ENCODE measurements around the gene MCM8.

The MCM8 gene

DNA sequence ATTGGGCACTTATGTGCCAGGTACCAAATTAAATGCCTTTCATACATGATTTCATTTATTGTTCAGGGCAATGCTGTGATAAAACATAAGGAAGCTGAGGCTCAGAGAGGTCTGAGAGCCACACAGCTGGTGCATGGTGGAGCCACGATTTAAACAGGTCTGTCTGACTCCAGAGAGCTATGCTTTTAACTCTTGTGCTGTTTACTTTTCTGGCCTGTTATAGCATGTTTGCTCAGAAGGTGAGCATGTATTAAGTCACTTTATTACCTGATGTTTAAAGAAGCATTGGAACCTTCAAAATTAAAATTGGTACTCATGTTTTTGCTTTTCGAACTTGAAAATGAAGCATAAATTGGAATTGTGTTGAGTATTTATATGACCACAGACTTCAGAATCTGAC, 26.8 kb downstream of the MCM8 start:
- no peak overlapping the region for H2AFZ ChIP-seq (ENCODE audit: low read length)
- no peak overlapping the region for H3K14ac ChIP-seq (ENCODE audit: low read length)
- no peak overlapping the region for H3K18ac ChIP-seq (ENCODE audit: low read length)
- peaks cover 37 to 96% of the 10 kb centered on the region in 2 donors for H3K36me3 ChIP-seq (replicated peaks in 1 of 2; ENCODE audit: control insufficient read depth in 2 of 2, insufficient read depth in 2 of 2, low read length in 2 of 2)
- no peaks in the 10 kb centered on the region for H3K9me3 ChIP-seq (replicated peaks in 1 of 2; ENCODE audit: control insufficient read depth in 2 of 2, insufficient read depth in 1 of 2, low read depth in 1 of 2, low read length in 2 of 2)
- no peak overlapping the region for H3K4ac ChIP-seq (ENCODE audit: low read length)
- no peaks in the 10 kb centered on the region for H3K27me3 ChIP-seq (ENCODE audit: control insufficient read depth in 3 of 3, insufficient read depth in 3 of 3, low read depth in 1 of 3, low read length in 3 of 3)
- no CpG with 5 or more reads among the region's 2 CpGs for WGBS, 2 donors (ENCODE audit: extremely low coverage in 2 of 2, insufficient read length in 2 of 2, insufficient replicate concordance in 1 of 2)
- no peak overlapping the region for H2BK5ac ChIP-seq (ENCODE audit: low read length)
- peaks cover 3% of the 10 kb centered on the region for H3K79me1 ChIP-seq (ENCODE audit: low read depth, low read length)
- H3K4me2 ChIP-seq (ENCODE audit: insufficient read depth, low read length, poor library complexity, severe bottlenecking), result no peak overlapping the region
- no peak overlapping the region for H3K23ac ChIP-seq (ENCODE audit: low read depth, low read length, poor library complexity)
- no peak overlapping the region for H2BK120ac ChIP-seq (ENCODE audit: low read depth, low read length)
- H3K4me3 ChIP-seq (ENCODE audit: low read length in 2 of 2), result no peak overlapping the region
- H3K9ac ChIP-seq (ENCODE audit: low read depth, low read length, poor library complexity), result no peak overlapping the region
- no peak overlapping the region for H4K91ac ChIP-seq (ENCODE audit: low read depth, low read length, poor library complexity)
- no peak overlapping the region for H3K27ac ChIP-seq (replicated peaks; ENCODE audit: low read length)
- no peak overlapping the region for H4K8ac ChIP-seq (ENCODE audit: low read depth, low read length)
- H2AK5ac ChIP-seq (ENCODE audit: low read depth, low read length), result no peak overlapping the region
- no peak for DNase-seq (ENCODE audit: low spot score)
- H2BK15ac ChIP-seq (ENCODE audit: low read length), result no peak overlapping the region
- H3K4me1 ChIP-seq (ENCODE audit: control insufficient read depth in 2 of 2, insufficient read depth in 1 of 2, low read depth in 1 of 2, low read length in 2 of 2), result no peaks in the 10 kb centered on the region
- H2BK12ac ChIP-seq (ENCODE audit: low read length), result no peak overlapping the region

DNA sequence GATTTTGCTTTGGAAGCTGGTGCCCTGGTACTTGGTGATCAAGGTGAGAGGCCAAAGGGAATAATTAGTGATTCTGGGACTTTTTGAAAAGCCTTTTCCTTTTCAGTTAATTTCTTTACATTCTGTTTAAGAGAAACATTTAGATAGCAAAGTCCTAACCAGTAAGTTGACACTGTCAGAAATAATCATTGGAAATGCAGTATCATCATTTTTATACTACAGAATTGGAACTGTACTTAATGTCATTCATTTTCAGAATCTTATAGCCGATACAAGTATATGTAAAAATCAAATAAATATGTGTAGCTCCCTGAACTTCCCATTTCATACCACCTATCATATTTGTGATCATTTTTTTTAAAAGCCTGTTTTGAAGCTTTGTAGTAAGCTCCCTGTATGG, 27.5 kb downstream of the MCM8 start:
- Histone ChIP-seq H3K9ac (ENCODE audit: low read depth, low read length, poor library complexity) (no peak overlapping the region), H3K18ac (ENCODE audit: low read length) (no peak overlapping the region), H3K4ac (ENCODE audit: low read length) (no peak overlapping the region), H3K4me3 (ENCODE audit: low read length in 2 of 2) (no peak overlapping the region), H4K8ac (ENCODE audit: low read depth, low read length) (no peak overlapping the region), H3K36me3 (replicated peaks in 1 of 2; ENCODE audit: control insufficient read depth in 2 of 2, insufficient read depth in 2 of 2, low read length in 2 of 2) (peaks cover 35 to 96% of the 10 kb centered on the region in 2 donors), H3K14ac (ENCODE audit: low read length) (no peak overlapping the region), H2BK15ac (ENCODE audit: low read length) (no peak overlapping the region), H3K23ac (ENCODE audit: low read depth, low read length, poor library complexity) (no peak overlapping the region), H2BK12ac (ENCODE audit: low read length) (no peak overlapping the region), H3K4me1 (ENCODE audit: control insufficient read depth in 2 of 2, insufficient read depth in 1 of 2, low read depth in 1 of 2, low read length in 2 of 2) (no peaks in the 10 kb centered on the region), H3K27ac (replicated peaks; ENCODE audit: low read length) (no peak overlapping the region), H3K4me2 (ENCODE audit: insufficient read depth, low read length, poor library complexity, severe bottlenecking) (no peak overlapping the region), H3K79me1 (ENCODE audit: low read depth, low read length) (peaks cover 3% of the 10 kb centered on the region), H3K27me3 (ENCODE audit: control insufficient read depth in 3 of 3, insufficient read depth in 3 of 3, low read depth in 1 of 3, low read length in 3 of 3) (no peaks in the 10 kb centered on the region), H4K91ac (ENCODE audit: low read depth, low read length, poor library complexity) (no peak overlapping the region), H2BK120ac (ENCODE audit: low read depth, low read length) (no peak overlapping the region), H2AFZ (ENCODE audit: low read length) (no peak overlapping the region), H3K9me3 (replicated peaks in 1 of 2; ENCODE audit: control insufficient read depth in 2 of 2, insufficient read depth in 1 of 2, low read depth in 1 of 2, low read length in 2 of 2) (no peaks in the 10 kb centered on the region), H2AK5ac (ENCODE audit: low read depth, low read length) (no peak overlapping the region), H2BK5ac (ENCODE audit: low read length) (no peak overlapping the region)
- DNase-seq (ENCODE audit: low spot score), result no peak
- WGBS, 2 donors (ENCODE audit: extremely low coverage in 2 of 2, insufficient read length in 2 of 2, insufficient replicate concordance in 1 of 2), result no CpG with 5 or more reads among the region's 1 CpG

DNA sequence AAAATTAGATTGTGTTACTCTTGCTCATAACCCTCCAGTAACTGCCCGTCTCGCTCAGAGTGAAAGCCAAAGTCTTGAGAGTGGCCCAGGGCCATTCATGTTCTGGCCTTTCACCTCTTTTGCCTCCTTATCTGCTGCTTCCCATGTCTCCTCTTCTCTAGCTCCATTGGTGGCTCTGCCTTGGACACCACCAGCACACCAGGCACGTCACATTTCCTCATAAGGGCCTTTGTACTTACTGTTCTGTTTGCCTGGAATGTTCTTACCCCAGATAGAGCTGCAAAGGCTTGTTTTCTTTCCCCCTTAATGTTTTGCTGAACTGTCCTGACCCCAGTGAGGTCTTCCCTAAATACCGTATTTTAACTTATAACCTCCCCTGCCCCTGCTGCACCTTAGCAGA, 29.3 kb downstream of the MCM8 start:
- Histone ChIP-seq H3K14ac (ENCODE audit: low read length) (no peak overlapping the region), H2AFZ (ENCODE audit: low read length) (no peak overlapping the region), H2BK120ac (ENCODE audit: low read depth, low read length) (no peak overlapping the region), H3K27me3 (ENCODE audit: control insufficient read depth in 3 of 3, insufficient read depth in 3 of 3, low read depth in 1 of 3, low read length in 3 of 3) (no peaks in the 10 kb centered on the region), H3K9me3 (replicated peaks in 1 of 2; ENCODE audit: control insufficient read depth in 2 of 2, insufficient read depth in 1 of 2, low read depth in 1 of 2, low read length in 2 of 2) (no peaks in the 10 kb centered on the region), H3K4ac (ENCODE audit: low read length) (no peak overlapping the region), H3K23ac (ENCODE audit: low read depth, low read length, poor library complexity) (no peak overlapping the region), H3K4me2 (ENCODE audit: insufficient read depth, low read length, poor library complexity, severe bottlenecking) (no peak overlapping the region), H3K36me3 (replicated peaks in 1 of 2; ENCODE audit: control insufficient read depth in 2 of 2, insufficient read depth in 2 of 2, low read length in 2 of 2) (peaks cover 23 to 97% of the 10 kb centered on the region in 2 donors), H3K79me1 (ENCODE audit: low read depth, low read length) (peaks cover 3% of the 10 kb centered on the region), H4K91ac (ENCODE audit: low read depth, low read length, poor library complexity) (no peak overlapping the region), H2BK5ac (ENCODE audit: low read length) (no peak overlapping the region), H3K27ac (replicated peaks; ENCODE audit: low read length) (no peak overlapping the region), H3K18ac (ENCODE audit: low read length) (no peak overlapping the region), H3K4me1 (ENCODE audit: control insufficient read depth in 2 of 2, insufficient read depth in 1 of 2, low read depth in 1 of 2, low read length in 2 of 2) (no peaks in the 10 kb centered on the region), H2BK15ac (ENCODE audit: low read length) (no peak overlapping the region), H4K8ac (ENCODE audit: low read depth, low read length) (no peak overlapping the region), H2AK5ac (ENCODE audit: low read depth, low read length) (no peak overlapping the region), H2BK12ac (ENCODE audit: low read length) (no peak overlapping the region), H3K9ac (ENCODE audit: low read depth, low read length, poor library complexity) (no peak overlapping the region), H3K4me3 (ENCODE audit: low read length in 2 of 2) (no peak overlapping the region)
- no CpG with 5 or more reads among the region's 4 CpGs for WGBS, 2 donors (ENCODE audit: extremely low coverage in 2 of 2, insufficient read length in 2 of 2, insufficient replicate concordance in 1 of 2)
- no peak for DNase-seq (ENCODE audit: low spot score)

DNA sequence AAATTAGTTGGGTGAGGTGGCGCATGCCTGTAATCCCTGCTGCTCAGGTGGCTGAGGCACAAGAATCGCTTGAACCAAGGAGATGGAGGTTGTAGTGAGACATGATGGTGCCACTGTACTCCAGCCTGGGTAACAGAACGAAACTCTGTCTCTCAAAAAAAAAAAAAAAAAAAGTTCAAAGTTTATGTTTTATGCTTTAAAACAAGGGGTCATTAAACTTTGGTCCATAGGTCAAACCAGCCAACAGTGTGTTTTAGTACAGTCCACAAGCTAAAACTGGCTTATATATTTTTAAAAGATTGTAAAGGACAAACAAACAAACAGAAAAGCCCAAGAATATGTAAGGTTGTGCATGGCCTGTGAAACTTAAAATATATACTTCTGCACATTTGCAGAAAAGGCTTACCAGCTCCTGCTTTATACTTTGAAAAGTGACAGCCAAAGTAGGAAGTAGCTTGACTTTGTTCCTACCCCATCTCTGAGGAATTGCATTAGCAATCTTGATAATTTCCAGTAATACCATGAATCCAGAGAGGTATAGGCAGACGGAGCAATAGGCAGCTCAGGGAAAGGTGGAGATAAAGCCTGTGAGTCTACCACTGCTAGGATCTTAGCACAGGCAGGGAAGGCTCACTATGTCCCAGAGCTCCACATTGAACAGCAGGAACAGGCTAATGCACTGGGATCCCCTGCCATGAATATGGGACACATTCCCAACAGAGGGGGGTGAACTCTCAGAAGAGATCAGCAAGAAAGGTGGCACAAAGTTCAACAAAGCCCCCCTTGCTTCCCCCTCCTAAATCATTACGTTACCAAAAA, 30.5 kb downstream of the MCM8 start:
- Histone ChIP-seq H3K36me3 (replicated peaks in 1 of 2; ENCODE audit: control insufficient read depth in 2 of 2, insufficient read depth in 2 of 2, low read length in 2 of 2) (peaks cover 23 to 97% of the 10 kb centered on the region in 2 donors), H2BK120ac (ENCODE audit: low read depth, low read length) (no peak overlapping the region), H4K8ac (ENCODE audit: low read depth, low read length) (no peak overlapping the region), H3K4me1 (ENCODE audit: control insufficient read depth in 2 of 2, insufficient read depth in 1 of 2, low read depth in 1 of 2, low read length in 2 of 2) (no peaks in the 10 kb centered on the region), H2BK15ac (ENCODE audit: low read length) (no peak overlapping the region), H2AFZ (ENCODE audit: low read length) (no peak overlapping the region), H4K91ac (ENCODE audit: low read depth, low read length, poor library complexity) (no peak overlapping the region), H2AK5ac (ENCODE audit: low read depth, low read length) (no peak overlapping the region), H2BK5ac (ENCODE audit: low read length) (no peak overlapping the region), H3K4me3 (ENCODE audit: low read length in 2 of 2) (no peak overlapping the region), H3K4me2 (ENCODE audit: insufficient read depth, low read length, poor library complexity, severe bottlenecking) (no peak overlapping the region), H3K18ac (ENCODE audit: low read length) (no peak overlapping the region), H3K79me1 (ENCODE audit: low read depth, low read length) (peaks cover 3% of the 10 kb centered on the region), H3K4ac (ENCODE audit: low read length) (no peak overlapping the region), H3K9me3 (replicated peaks in 1 of 2; ENCODE audit: control insufficient read depth in 2 of 2, insufficient read depth in 1 of 2, low read depth in 1 of 2, low read length in 2 of 2) (no peaks in the 10 kb centered on the region), H3K23ac (ENCODE audit: low read depth, low read length, poor library complexity) (no peak overlapping the region), H3K9ac (ENCODE audit: low read depth, low read length, poor library complexity) (no peak overlapping the region), H2BK12ac (ENCODE audit: low read length) (no peak overlapping the region), H3K27ac (replicated peaks; ENCODE audit: low read length) (no peak overlapping the region), H3K27me3 (ENCODE audit: control insufficient read depth in 3 of 3, insufficient read depth in 3 of 3, low read depth in 1 of 3, low read length in 3 of 3) (no peaks in the 10 kb centered on the region), H3K14ac (ENCODE audit: low read length) (no peak overlapping the region)
- DNase-seq (ENCODE audit: low spot score), result no peak
- no CpG with 5 or more reads among the region's 5 CpGs for whole genome bisulfite sequencing, 2 donors (ENCODE audit: extremely low coverage in 2 of 2, insufficient read length in 2 of 2, insufficient replicate concordance in 1 of 2)
